Measurements from ENCODE around the gene MYO5C. TPM values are rescaled to one million over a fixed set of nuclear protein-coding genes. Genes with fewer than 3 reads are reported as not detected.

The MYO5C gene
- total RNA-seq, 1 donor from 2014 or later: 4.5 TPM

GRCh38 chr15:52162876-52163275 lies 132.7 kb downstream of the MYO5C start:
- H3K27ac Mint-ChIP-seq (ENCODE audit: unreplicated experiment): no peak overlapping the region
- Histone ChIP-seq H2AFZ (ENCODE audit: low read depth, low read length) (no peak overlapping the region), H3K4me3 (ENCODE audit: insufficient read depth, low read depth, low read length) (no peak overlapping the region), H3K79me2 (ENCODE audit: insufficient read depth, low read length) (no peaks in the 10 kb centered on the region), H3K27ac (ENCODE audit: low read depth, low read length) (no peak overlapping the region), H3K4me2 (ENCODE audit: low read length) (peak overlapping the region; percentile 10), H4K20me1 (ENCODE audit: insufficient read depth, low read length) (peaks cover under 1% of the 10 kb centered on the region), H3K36me3 (ENCODE audit: insufficient read depth, low read length) (no peaks in the 10 kb centered on the region), H3K9ac (ENCODE audit: low read length) (no peak overlapping the region), H3K27me3 (ENCODE audit: insufficient read depth, low read length) (no peaks in the 10 kb centered on the region), H3K9me3 (ENCODE audit: insufficient read depth, low read depth, low read length) (no peaks in the 10 kb centered on the region), H3K4me1 (ENCODE audit: insufficient read depth, low read length) (peaks cover 7% of the 10 kb centered on the region)
- no peak overlapping the region for H3K4me3 Mint-ChIP-seq (ENCODE audit: unreplicated experiment)
- TF ChIP-seq CTCF (IDR thresholded peaks at IDR 0.05; ENCODE audit: insufficient read depth, low read depth, low read length): no peak
- no peak for TF ChIP-seq EZH2 (IDR thresholded peaks at IDR 0.05; ENCODE audit: insufficient read depth, low read length)
- H3K36me3 Mint-ChIP-seq (ENCODE audit: low read depth, unreplicated experiment): peaks cover 12% of the 10 kb centered on the region
- no peaks in the 10 kb centered on the region for H3K27me3 Mint-ChIP-seq (ENCODE audit: low read depth, unreplicated experiment)
- no peaks in the 10 kb centered on the region for H3K9me3 Mint-ChIP-seq (ENCODE audit: unreplicated experiment)
- no peak for DNase-seq (ENCODE audit: low read depth)
- FAIRE-seq: no peak
- H3K4me1 Mint-ChIP-seq (ENCODE audit: low read depth, unreplicated experiment): peaks cover 19% of the 10 kb centered on the region

DNA sequence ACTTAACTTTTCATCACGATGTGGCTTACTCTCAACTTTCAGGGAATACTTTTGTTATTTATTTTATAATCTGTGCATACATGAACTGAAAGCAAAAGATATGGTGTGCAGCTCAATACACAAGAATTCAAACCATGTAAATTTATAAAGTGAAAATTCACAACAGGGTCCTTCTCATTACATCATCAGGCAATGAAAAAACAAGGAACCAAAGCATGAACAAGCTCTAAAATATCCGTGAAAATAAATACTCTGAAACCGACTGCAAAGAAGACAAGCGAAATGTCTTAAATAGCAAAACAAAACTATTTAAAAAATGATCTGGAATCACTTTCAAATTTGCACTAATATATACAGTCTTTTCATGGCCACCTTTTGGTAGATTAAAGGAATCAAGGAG lies 133.3 kb downstream of the MYO5C start:
- Mint-ChIP-seq H3K27ac (ENCODE audit: unreplicated experiment) (no peak overlapping the region), H3K4me3 (ENCODE audit: unreplicated experiment) (no peak overlapping the region), H3K36me3 (ENCODE audit: low read depth, unreplicated experiment) (peaks cover 12% of the 10 kb centered on the region), H3K27me3 (ENCODE audit: low read depth, unreplicated experiment) (no peaks in the 10 kb centered on the region), H3K4me1 (ENCODE audit: low read depth, unreplicated experiment) (peaks cover 19% of the 10 kb centered on the region), H3K9me3 (ENCODE audit: unreplicated experiment) (no peaks in the 10 kb centered on the region)
- no peak overlapping the region for H2AFZ ChIP-seq (ENCODE audit: low read depth, low read length)
- no peaks in the 10 kb centered on the region for H3K27me3 ChIP-seq (ENCODE audit: insufficient read depth, low read length)
- H3K4me2 ChIP-seq (ENCODE audit: low read length): peak overlapping the region; percentile 10
- H3K27ac ChIP-seq (ENCODE audit: low read depth, low read length): no peak overlapping the region
- DNase-seq (ENCODE audit: low read depth) (peak; percentile 46), FAIRE-seq (no peak)
- H4K20me1 ChIP-seq (ENCODE audit: insufficient read depth, low read length): no peaks in the 10 kb centered on the region
- H3K4me1 ChIP-seq (ENCODE audit: insufficient read depth, low read length): peaks cover 7% of the 10 kb centered on the region
- H3K36me3 ChIP-seq (ENCODE audit: insufficient read depth, low read length): no peaks in the 10 kb centered on the region
- H3K9me3 ChIP-seq (ENCODE audit: insufficient read depth, low read depth, low read length): no peaks in the 10 kb centered on the region
- H3K4me3 ChIP-seq (ENCODE audit: insufficient read depth, low read depth, low read length): no peak overlapping the region
- H3K79me2 ChIP-seq (ENCODE audit: insufficient read depth, low read length): no peaks in the 10 kb centered on the region
- H3K9ac ChIP-seq (ENCODE audit: low read length): no peak overlapping the region
- TF ChIP-seq EZH2 (IDR thresholded peaks at IDR 0.05; ENCODE audit: insufficient read depth, low read length): no peak
- TF ChIP-seq CTCF (IDR thresholded peaks at IDR 0.05; ENCODE audit: insufficient read depth, low read depth, low read length): no peak

GRCh38 chr15:52161406-52161966 lies 134.1 kb downstream of the MYO5C start:
- Mint-ChIP-seq H3K27me3 (ENCODE audit: low read depth, unreplicated experiment) (no peaks in the 10 kb centered on the region), H3K27ac (ENCODE audit: unreplicated experiment) (no peak overlapping the region)

More at GRCh38 chr15:52161406-52161966, 134.1 kb downstream of the MYO5C start:
- Histone ChIP-seq H3K79me2 (ENCODE audit: insufficient read depth, low read length) (no peaks in the 10 kb centered on the region), H3K9ac (ENCODE audit: low read length) (no peak overlapping the region), H3K36me3 (ENCODE audit: insufficient read depth, low read length) (no peaks in the 10 kb centered on the region), H3K27me3 (ENCODE audit: insufficient read depth, low read length) (no peaks in the 10 kb centered on the region), H3K4me3 (ENCODE audit: insufficient read depth, low read depth, low read length) (no peak overlapping the region), H3K9me3 (ENCODE audit: insufficient read depth, low read depth, low read length) (no peaks in the 10 kb centered on the region), H3K4me1 (ENCODE audit: insufficient read depth, low read length) (peaks cover 7% of the 10 kb centered on the region), H3K4me2 (ENCODE audit: low read length) (no peak overlapping the region), H3K27ac (ENCODE audit: low read depth, low read length) (no peak overlapping the region), H4K20me1 (ENCODE audit: insufficient read depth, low read length) (no peaks in the 10 kb centered on the region), H2AFZ (ENCODE audit: low read depth, low read length) (no peak overlapping the region)
- Mint-ChIP-seq H3K4me3 (ENCODE audit: unreplicated experiment) (no peak overlapping the region), H3K9me3 (ENCODE audit: unreplicated experiment) (no peaks in the 10 kb centered on the region), H3K36me3 (ENCODE audit: low read depth, unreplicated experiment) (peaks cover 12% of the 10 kb centered on the region), H3K4me1 (ENCODE audit: low read depth, unreplicated experiment) (peaks cover 19% of the 10 kb centered on the region)
- FAIRE-seq: no peak
- DNase-seq (ENCODE audit: low read depth): no peak
- no peak for TF ChIP-seq CTCF (IDR thresholded peaks at IDR 0.05; ENCODE audit: insufficient read depth, low read depth, low read length)
- no peak for TF ChIP-seq EZH2 (IDR thresholded peaks at IDR 0.05; ENCODE audit: insufficient read depth, low read length)

Data from astrocyte (in vitro differentiated cells and primary cell).